Measurements from ENCODE around the gene TRIM29. TPM values are rescaled to one million over a fixed set of nuclear protein-coding genes. Genes with fewer than 3 reads are reported as not detected.

The TRIM29 gene
- total and polyA plus RNA-seq, 4 donors = 0.13 to 3.6 (median 0.84) TPM

GRCh38 chr11:120121914-120122473 lies 15.9 kb downstream of the TRIM29 start:
- intact Hi-C loops (cut with DNase I) = no loop called here
- WGBS, 2 donors = 82 to 83% methylated on average over 9 of the region's 9 CpGs
- no peak for DNase-seq
- H3K36me3 ChIP-seq (ENCODE audit: control insufficient read depth in 1 of 2, insufficient read depth in 2 of 2, low read length in 1 of 2) = no peaks in the 10 kb centered on the region
- no peak for ATAC-seq (ENCODE audit: low FRiP score)
- no peak overlapping the region for H3K27ac ChIP-seq (ENCODE audit: low read depth in 1 of 2, low read length in 2 of 2)
- no peaks in the 10 kb centered on the region for H3K9me3 ChIP-seq (ENCODE audit: control insufficient read depth, low read length)
- H3K4me3 ChIP-seq (ENCODE audit: low read length in 2 of 2) = no peak overlapping the region
- H3K27me3 ChIP-seq (ENCODE audit: control insufficient read depth in 1 of 2, insufficient read depth in 2 of 2, low read length in 1 of 2) = no peaks in the 10 kb centered on the region
- H3K4me1 ChIP-seq (ENCODE audit: control insufficient read depth in 1 of 2, insufficient read depth in 2 of 2, low read length in 2 of 2) = no peaks in the 10 kb centered on the region

- no peak for DNase-seq
- no peaks in the 10 kb centered on the region for H3K36me3 ChIP-seq (ENCODE audit: control insufficient read depth in 1 of 2, insufficient read depth in 2 of 2, low read length in 1 of 2)
- H3K27me3 ChIP-seq (ENCODE audit: control insufficient read depth in 1 of 2, insufficient read depth in 2 of 2, low read length in 1 of 2) = no peaks in the 10 kb centered on the region
- H3K27ac ChIP-seq (ENCODE audit: low read depth in 1 of 2, low read length in 2 of 2) = no peak overlapping the region
- 86 to 88% methylated on average over 3 of the region's 3 CpGs for WGBS, 2 donors
- no peaks in the 10 kb centered on the region for H3K4me1 ChIP-seq (ENCODE audit: control insufficient read depth in 1 of 2, insufficient read depth in 2 of 2, low read length in 2 of 2)
- ATAC-seq (ENCODE audit: low FRiP score) = no peak
- intact Hi-C loops (cut with DNase I) = no loop called here
- H3K9me3 ChIP-seq (ENCODE audit: control insufficient read depth, low read length) = no peaks in the 10 kb centered on the region
- no peak overlapping the region for H3K4me3 ChIP-seq (ENCODE audit: low read length in 2 of 2)
These were observed 16.6 kb downstream of the TRIM29 start for GRCh38 chr11:120121336-120121735.

GRCh38 chr11:120120805-120121335 lies 17.0 kb downstream of the TRIM29 start:
- intact Hi-C loops (cut with DNase I) = no loop called here
- Histone ChIP-seq H3K27me3 (ENCODE audit: control insufficient read depth in 1 of 2, insufficient read depth in 2 of 2, low read length in 1 of 2) (no peaks in the 10 kb centered on the region), H3K9me3 (ENCODE audit: control insufficient read depth, low read length) (no peaks in the 10 kb centered on the region), H3K27ac (ENCODE audit: low read depth in 1 of 2, low read length in 2 of 2) (no peak overlapping the region), H3K36me3 (ENCODE audit: control insufficient read depth in 1 of 2, insufficient read depth in 2 of 2, low read length in 1 of 2) (no peaks in the 10 kb centered on the region), H3K4me3 (ENCODE audit: low read length in 2 of 2) (no peak overlapping the region), H3K4me1 (ENCODE audit: control insufficient read depth in 1 of 2, insufficient read depth in 2 of 2, low read length in 2 of 2) (no peaks in the 10 kb centered on the region)
- 82 to 83% methylated on average over 8 of the region's 8 CpGs for WGBS, 2 donors
- ATAC-seq (ENCODE audit: low FRiP score) (no peak), DNase-seq (no peak)

- no peak overlapping the region for H3K4me3 ChIP-seq (ENCODE audit: low read length in 2 of 2)
- no peaks in the 10 kb centered on the region for H3K4me1 ChIP-seq (ENCODE audit: control insufficient read depth in 1 of 2, insufficient read depth in 2 of 2, low read length in 2 of 2)
- ATAC-seq (ENCODE audit: low FRiP score) = no peak
- DNase-seq = no peak
- H3K9me3 ChIP-seq (ENCODE audit: control insufficient read depth, low read length) = no peaks in the 10 kb centered on the region
- no peak overlapping the region for H3K27ac ChIP-seq (ENCODE audit: low read depth in 1 of 2, low read length in 2 of 2)
- WGBS, 2 donors = 92 to 94% methylated on average over 4 of the region's 4 CpGs
- H3K27me3 ChIP-seq (ENCODE audit: control insufficient read depth in 1 of 2, insufficient read depth in 2 of 2, low read length in 1 of 2) = no peaks in the 10 kb centered on the region
- intact Hi-C loops (cut with DNase I) = no loop called here
- no peaks in the 10 kb centered on the region for H3K36me3 ChIP-seq (ENCODE audit: control insufficient read depth in 1 of 2, insufficient read depth in 2 of 2, low read length in 1 of 2)
These were observed 18.8 kb downstream of the TRIM29 start for GRCh38 chr11:120119121-120119520.

- no peaks in the 10 kb centered on the region for H3K27me3 ChIP-seq (ENCODE audit: control insufficient read depth in 1 of 2, insufficient read depth in 2 of 2, low read length in 1 of 2)
- no peak for ATAC-seq (ENCODE audit: low FRiP score)
- H3K36me3 ChIP-seq (ENCODE audit: control insufficient read depth in 1 of 2, insufficient read depth in 2 of 2, low read length in 1 of 2) = no peaks in the 10 kb centered on the region
- DNase-seq = no peak
- H3K4me1 ChIP-seq (ENCODE audit: control insufficient read depth in 1 of 2, insufficient read depth in 2 of 2, low read length in 2 of 2) = no peaks in the 10 kb centered on the region
- no peak overlapping the region for H3K4me3 ChIP-seq (ENCODE audit: low read length in 2 of 2)
- H3K27ac ChIP-seq (ENCODE audit: low read depth in 1 of 2, low read length in 2 of 2) = no peak overlapping the region
- H3K9me3 ChIP-seq (ENCODE audit: control insufficient read depth, low read length) = no peaks in the 10 kb centered on the region
- intact Hi-C loops (cut with DNase I) = no loop called here
- WGBS, 2 donors = 56 to 63% methylated on average over 9 of the region's 9 CpGs
These were observed 19.9 kb downstream of the TRIM29 start for GRCh38 chr11:120117991-120118390.

GRCh38 chr11:120116966-120117365 lies 20.9 kb downstream of the TRIM29 start:
- Histone ChIP-seq H3K36me3 (ENCODE audit: control insufficient read depth in 1 of 2, insufficient read depth in 2 of 2, low read length in 1 of 2) (no peaks in the 10 kb centered on the region), H3K27ac (ENCODE audit: low read depth in 1 of 2, low read length in 2 of 2) (no peak overlapping the region), H3K4me3 (ENCODE audit: low read length in 2 of 2) (no peak overlapping the region), H3K9me3 (ENCODE audit: control insufficient read depth, low read length) (no peaks in the 10 kb centered on the region), H3K4me1 (ENCODE audit: control insufficient read depth in 1 of 2, insufficient read depth in 2 of 2, low read length in 2 of 2) (no peaks in the 10 kb centered on the region), H3K27me3 (ENCODE audit: control insufficient read depth in 1 of 2, insufficient read depth in 2 of 2, low read length in 1 of 2) (no peaks in the 10 kb centered on the region)
- intact Hi-C loops (cut with DNase I) = no loop called here
- ATAC-seq (ENCODE audit: low FRiP score) (no peak), DNase-seq (no peak)
- 74 to 76% methylated on average over 7 of the region's 7 CpGs for WGBS, 2 donors

GRCh38 chr11:120115272-120116000 lies 22.5 kb downstream of the TRIM29 start:
- no peaks in the 10 kb centered on the region for H3K4me1 ChIP-seq (ENCODE audit: control insufficient read depth in 1 of 2, insufficient read depth in 2 of 2, low read length in 2 of 2)
- ATAC-seq (ENCODE audit: low FRiP score) (no peak), DNase-seq (no peak)
- no peaks in the 10 kb centered on the region for H3K27me3 ChIP-seq (ENCODE audit: control insufficient read depth in 1 of 2, insufficient read depth in 2 of 2, low read length in 1 of 2)
- 62 to 64% methylated on average over 20 of the region's 20 CpGs for WGBS, 2 donors
- no peak overlapping the region for H3K4me3 ChIP-seq (ENCODE audit: low read length in 2 of 2)
- H3K27ac ChIP-seq (ENCODE audit: low read depth in 1 of 2, low read length in 2 of 2) = no peak overlapping the region
- no peaks in the 10 kb centered on the region for H3K9me3 ChIP-seq (ENCODE audit: control insufficient read depth, low read length)
- no peaks in the 10 kb centered on the region for H3K36me3 ChIP-seq (ENCODE audit: control insufficient read depth in 1 of 2, insufficient read depth in 2 of 2, low read length in 1 of 2)
- intact Hi-C loops (cut with DNase I) = no loop called here

- WGBS, 2 donors = 84 to 86% methylated on average over 15 of the region's 15 CpGs
- Histone ChIP-seq H3K4me1 (ENCODE audit: control insufficient read depth in 1 of 2, insufficient read depth in 2 of 2, low read length in 2 of 2) (no peaks in the 10 kb centered on the region), H3K27ac (ENCODE audit: low read depth in 1 of 2, low read length in 2 of 2) (no peak overlapping the region), H3K27me3 (ENCODE audit: control insufficient read depth in 1 of 2, insufficient read depth in 2 of 2, low read length in 1 of 2) (no peaks in the 10 kb centered on the region), H3K9me3 (ENCODE audit: control insufficient read depth, low read length) (no peaks in the 10 kb centered on the region), H3K4me3 (ENCODE audit: low read length in 2 of 2) (no peak overlapping the region), H3K36me3 (ENCODE audit: control insufficient read depth in 1 of 2, insufficient read depth in 2 of 2, low read length in 1 of 2) (no peaks in the 10 kb centered on the region)
- intact Hi-C loops (cut with DNase I) = no loop called here
- no peak for ATAC-seq (ENCODE audit: low FRiP score)
- no peak for DNase-seq
These were observed 25.6 kb downstream of the TRIM29 start for GRCh38 chr11:120112174-120112796.

Measured in aorta (tissue), 5 donors.